Measurements from ENCODE around the gene PITPNC1.
A peak's percentile ranks its signal among the peaks of the same experiment; 100 is the strongest.
"Not testable (repeated sequence)": the region's sequence is repeated elsewhere in the genome, so short reads cannot be mapped to it uniquely, and the experiment has no call there.

The PITPNC1 gene

GRCh38 chr17:67430515-67430914, 53.4 kb downstream of the PITPNC1 start:
- H3K27ac Mint-ChIP-seq; DNase-seq (ENCODE audit: low spot score in 2 of 2); H3K9me3 Mint-ChIP-seq; ATAC-seq; H3K4me3 Mint-ChIP-seq: not testable (repeated sequence)
- peaks cover 16% of the 10 kb centered on the region for H3K36me3 Mint-ChIP-seq
- H3K4me1 Mint-ChIP-seq: peaks cover 45% of the 10 kb centered on the region

- H3K4me3 Mint-ChIP-seq: peak overlapping the region; percentile 20
- H3K9me3 Mint-ChIP-seq: no peaks in the 10 kb centered on the region
- ATAC-seq (peak; percentile 86), DNase-seq (ENCODE audit: low spot score in 2 of 2) (no peak)
- peak overlapping the region; percentile 57 for H3K27ac Mint-ChIP-seq
- peaks cover 16% of the 10 kb centered on the region for H3K36me3 Mint-ChIP-seq
- H3K4me1 Mint-ChIP-seq: peaks cover 53% of the 10 kb centered on the region
These were observed 54.4 kb downstream of the PITPNC1 start for GRCh38 chr17:67431249-67432015.

DNA sequence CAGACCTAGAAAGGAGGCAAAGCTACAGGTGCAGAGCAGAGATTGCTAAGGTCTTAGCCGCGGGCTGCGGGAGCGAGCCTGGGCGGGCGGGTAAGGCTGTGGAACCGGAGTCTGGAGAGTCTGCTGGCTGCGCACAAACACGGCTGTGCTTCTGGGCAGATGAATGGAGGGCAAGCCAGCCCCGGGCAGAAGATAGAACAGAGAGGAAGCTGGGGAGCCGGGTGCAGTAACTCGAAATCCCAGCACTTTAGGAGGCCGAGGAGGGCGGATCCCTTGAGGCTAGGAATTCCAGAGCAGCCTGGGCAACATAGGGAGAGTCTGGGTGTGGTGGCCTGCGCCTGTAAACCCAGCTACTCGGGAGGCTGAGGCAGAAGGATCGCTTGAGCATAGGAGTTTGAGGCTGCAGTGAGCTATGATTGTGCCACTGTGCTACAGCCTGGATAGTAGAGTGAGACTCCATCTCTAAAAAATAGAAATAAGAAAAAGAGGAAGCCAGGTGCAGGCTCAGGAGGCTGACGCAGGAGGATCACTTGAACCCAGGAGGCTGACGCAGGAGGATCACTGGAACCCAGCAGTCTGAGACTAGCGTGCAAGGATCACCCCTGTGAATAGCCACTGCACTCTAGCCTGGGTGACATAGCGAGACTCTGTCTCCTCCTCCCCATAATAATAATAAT, 56.3 kb downstream of the PITPNC1 start:
- Mint-ChIP-seq H3K27ac (no peak overlapping the region), H3K4me3 (peak overlapping the region; percentile 54), H3K4me1 (peaks cover 67% of the 10 kb centered on the region), H3K36me3 (peaks cover 16% of the 10 kb centered on the region), H3K9me3 (no peaks in the 10 kb centered on the region)
- DNase-seq (ENCODE audit: low spot score in 2 of 2) (no peak), ATAC-seq (no peak)

- no peaks in the 10 kb centered on the region for H3K9me3 Mint-ChIP-seq
- peaks cover 16% of the 10 kb centered on the region for H3K36me3 Mint-ChIP-seq
- no peak overlapping the region for H3K27ac Mint-ChIP-seq
- peak; percentile 78 for ATAC-seq
- peaks cover 67% of the 10 kb centered on the region for H3K4me1 Mint-ChIP-seq
- peak; percentile 13 to 73 for DNase-seq (ENCODE audit: low spot score in 2 of 2)
- H3K4me3 Mint-ChIP-seq: peak overlapping the region; percentile 54
These were observed 57.0 kb downstream of the PITPNC1 start for GRCh38 chr17:67434061-67434525.

DNA sequence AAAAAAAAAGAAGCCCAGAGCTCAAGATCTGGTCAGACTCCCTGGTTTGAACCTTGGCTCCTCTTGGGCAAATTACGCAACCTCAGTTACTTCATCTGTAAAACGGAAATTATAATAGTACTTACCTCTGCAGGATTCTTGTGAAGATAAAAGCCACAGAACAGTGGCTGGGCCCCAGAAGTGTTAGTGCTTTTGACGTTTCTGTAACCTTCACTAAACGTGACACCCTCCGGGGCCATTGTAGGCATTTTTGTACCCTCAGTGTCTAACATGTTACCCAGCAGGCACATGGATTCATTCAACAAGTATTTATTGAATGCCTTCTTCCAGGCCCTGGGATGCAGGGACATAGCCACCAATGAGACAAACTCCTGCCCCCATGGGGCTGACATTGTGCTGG, 58.0 kb downstream of the PITPNC1 start:
- DNase-seq (ENCODE audit: low spot score in 2 of 2): peak; percentile 24 to 74
- Mint-ChIP-seq H3K4me3 (peak overlapping the region; percentile 54), H3K36me3 (peaks cover 16% of the 10 kb centered on the region), H3K9me3 (no peaks in the 10 kb centered on the region), H3K4me1 (peaks cover 74% of the 10 kb centered on the region), H3K27ac (peak overlapping the region; percentile 88)
- peak; percentile 78 for ATAC-seq

DNA sequence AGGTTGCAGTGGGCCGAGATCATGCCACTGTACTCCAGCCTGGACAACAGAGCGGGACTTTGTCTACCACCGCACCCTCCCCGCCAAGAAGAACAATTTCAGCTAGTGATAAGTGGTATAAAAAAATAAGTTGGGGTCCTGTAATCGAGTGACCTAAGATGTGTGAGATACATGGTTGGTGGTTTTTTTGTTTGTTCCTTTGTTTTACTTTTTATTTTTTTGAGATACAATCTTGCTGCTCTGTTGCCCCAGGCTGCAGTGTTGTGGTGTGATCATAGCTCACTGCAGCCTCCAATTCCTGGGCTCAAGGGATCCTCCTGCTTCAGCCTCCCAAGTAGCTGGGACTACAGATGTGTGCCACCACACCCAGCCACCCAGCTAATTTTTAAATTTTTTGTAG, 58.7 kb downstream of the PITPNC1 start:
- Mint-ChIP-seq H3K27ac (peak overlapping the region; percentile 88), H3K4me1 (peaks cover 76% of the 10 kb centered on the region), H3K9me3 (no peaks in the 10 kb centered on the region), H3K36me3 (peaks cover 16% of the 10 kb centered on the region), H3K4me3 (no peak overlapping the region)
- ATAC-seq (no peak), DNase-seq (ENCODE audit: low spot score in 2 of 2) (no peak)

DNA sequence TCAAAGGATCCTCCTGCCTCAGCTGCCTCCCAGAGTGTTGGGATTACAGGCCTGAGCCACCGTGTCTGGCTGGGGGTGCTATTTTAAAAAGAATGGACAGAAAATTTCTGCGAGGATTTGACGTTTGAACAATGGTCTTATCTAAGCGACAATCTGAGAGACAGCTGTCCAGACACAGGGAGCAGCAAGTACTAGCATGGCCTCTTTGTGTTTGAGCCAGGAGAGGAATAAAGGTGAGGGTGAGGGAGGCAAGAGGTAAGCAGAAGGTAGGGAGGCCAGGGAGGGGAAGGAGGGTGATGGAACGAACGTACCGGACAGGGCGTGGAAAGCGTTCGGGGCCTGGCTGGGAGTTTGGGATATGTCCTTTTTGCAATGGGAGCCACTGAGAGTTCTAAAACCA, 59.2 kb downstream of the PITPNC1 start:
- Mint-ChIP-seq H3K4me3 (no peak overlapping the region), H3K4me1 (peaks cover 76% of the 10 kb centered on the region), H3K36me3 (peaks cover 16% of the 10 kb centered on the region), H3K9me3 (no peaks in the 10 kb centered on the region), H3K27ac (peak overlapping the region; percentile 88)
- ATAC-seq (no peak), DNase-seq (ENCODE audit: low spot score in 2 of 2) (no peak)

- Mint-ChIP-seq H3K4me1 (peaks cover 73% of the 10 kb centered on the region), H3K36me3 (peaks cover 20% of the 10 kb centered on the region), H3K27ac (peak overlapping the region; percentile 8), H3K4me3 (no peak overlapping the region), H3K9me3 (no peaks in the 10 kb centered on the region)
- ATAC-seq (no peak), DNase-seq (ENCODE audit: low spot score in 2 of 2) (no peak)
These were observed 61.6 kb downstream of the PITPNC1 start for GRCh38 chr17:67438667-67439066.

GRCh38 chr17:67439269-67439668, 62.2 kb downstream of the PITPNC1 start:
- ATAC-seq: no peak
- peaks cover 73% of the 10 kb centered on the region for H3K4me1 Mint-ChIP-seq

DNA sequence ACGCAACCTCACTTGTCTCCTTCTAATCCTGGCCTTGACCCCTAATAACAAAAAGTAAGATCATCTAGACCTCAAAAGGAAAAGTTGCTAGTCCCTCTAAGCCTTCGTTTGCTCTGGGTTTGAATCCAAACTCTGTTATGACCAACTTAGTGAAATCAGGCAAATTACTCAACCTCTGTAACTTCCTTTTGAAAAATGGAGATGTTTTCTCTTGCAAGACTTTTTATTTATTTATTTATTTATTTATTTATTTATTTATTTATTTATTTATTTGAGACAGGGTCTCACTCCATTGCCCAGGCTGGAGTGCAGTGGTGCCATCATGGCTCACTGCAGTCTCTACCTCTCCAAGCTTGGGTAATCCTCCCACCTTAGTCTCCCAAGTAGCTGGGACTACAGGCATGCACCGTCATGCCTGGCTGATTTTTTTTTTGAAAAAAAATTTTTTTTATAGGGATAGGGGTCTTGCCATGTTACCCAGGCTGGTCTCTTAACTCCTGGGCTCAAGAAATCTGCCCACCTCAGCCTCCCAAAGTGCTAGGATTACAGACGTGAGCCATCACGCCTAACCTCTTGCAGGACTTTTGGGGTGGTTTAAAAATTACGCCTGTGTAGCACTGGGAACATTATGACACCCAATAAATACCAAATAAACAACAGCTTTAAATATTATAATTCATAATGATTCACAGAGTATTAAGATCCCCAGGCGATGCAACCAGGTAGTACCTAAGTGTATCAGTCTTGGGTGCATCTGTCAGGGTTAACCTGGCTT, 63.4 kb downstream of the PITPNC1 start:
- peak overlapping the region; percentile 92 for H3K27ac Mint-ChIP-seq
- H3K4me1 Mint-ChIP-seq: peaks cover 70% of the 10 kb centered on the region
- DNase-seq (ENCODE audit: low spot score in 2 of 2) (peak in 1 of 2 donors; percentile 56), ATAC-seq (no peak)
- H3K36me3 Mint-ChIP-seq: peaks cover 5% of the 10 kb centered on the region
- no peaks in the 10 kb centered on the region for H3K9me3 Mint-ChIP-seq
- peak overlapping the region; percentile 75 for H3K4me3 Mint-ChIP-seq

More at GRCh38 chr17:67439269-67439668, 62.2 kb downstream of the PITPNC1 start:
- DNase-seq (ENCODE audit: low spot score in 2 of 2): no peak
- H3K9me3 Mint-ChIP-seq: no peaks in the 10 kb centered on the region
- H3K4me3 Mint-ChIP-seq: peak overlapping the region; percentile 75
- H3K27ac Mint-ChIP-seq: peak overlapping the region; percentile 92
- peaks cover 14% of the 10 kb centered on the region for H3K36me3 Mint-ChIP-seq

DNA sequence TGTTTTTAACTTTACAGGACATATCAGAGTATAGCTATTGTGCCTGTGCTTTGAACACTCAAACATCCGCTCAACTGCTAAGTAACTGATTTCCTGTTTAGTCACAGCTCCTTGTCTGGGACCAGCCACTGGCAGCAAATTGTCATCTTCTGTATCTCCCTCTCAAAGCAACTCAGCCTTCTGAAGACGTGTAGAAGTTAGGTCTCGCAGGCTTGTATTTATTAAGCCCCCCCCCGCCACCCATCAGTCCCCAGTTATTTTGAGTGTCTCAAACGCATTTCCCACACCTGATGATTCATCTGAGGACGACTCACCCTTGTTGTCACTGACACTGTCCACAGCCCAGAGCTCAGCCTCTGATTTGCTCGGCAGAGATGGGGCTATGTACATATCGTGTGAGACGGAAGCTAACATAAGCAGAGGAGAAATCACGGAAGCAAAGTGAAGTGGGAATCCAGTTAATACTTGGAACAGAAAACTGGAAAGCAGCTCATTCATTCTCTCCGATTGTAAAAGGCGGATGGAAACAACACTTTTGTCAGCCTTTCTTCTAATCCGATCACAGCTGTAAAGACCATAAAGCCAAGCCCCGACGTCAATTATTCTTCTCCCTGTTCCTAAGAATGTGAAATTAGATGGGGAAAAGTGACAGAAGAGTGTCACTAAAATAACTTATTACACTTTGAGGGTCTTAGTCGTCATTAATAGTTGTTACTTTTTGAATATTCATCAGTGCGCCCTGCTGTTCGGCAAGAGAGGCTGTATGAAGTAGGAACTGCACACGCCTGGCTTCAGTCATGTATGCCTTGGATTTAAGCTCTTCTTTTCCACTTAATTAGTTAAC, 64.2 kb downstream of the PITPNC1 start:
- Mint-ChIP-seq H3K36me3 (peaks cover 5% of the 10 kb centered on the region), H3K27ac (peak overlapping the region; percentile 92), H3K4me1 (peaks cover 62% of the 10 kb centered on the region), H3K4me3 (peak overlapping the region; percentile 75), H3K9me3 (no peaks in the 10 kb centered on the region)
- peak; percentile 97 for ATAC-seq
- DNase-seq (ENCODE audit: low spot score in 2 of 2): peak; percentile 36 to 78

DNA sequence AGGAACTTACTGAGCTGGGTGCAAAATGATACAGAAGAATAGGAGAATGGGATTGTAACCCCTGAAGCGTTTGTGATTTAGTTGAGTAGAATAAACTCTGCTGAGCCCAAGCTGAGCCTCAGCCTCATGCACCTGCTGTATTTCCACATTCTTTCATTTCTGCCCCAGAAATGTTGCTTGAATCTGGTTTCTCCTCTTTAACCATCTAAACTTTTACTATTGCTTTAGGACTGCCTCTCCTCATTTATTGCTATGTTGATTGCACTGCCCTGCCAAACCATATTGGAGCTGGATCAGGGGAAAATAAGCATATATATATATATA, 64.8 kb downstream of the PITPNC1 start:
- H3K9me3 Mint-ChIP-seq: no peaks in the 10 kb centered on the region
- peak overlapping the region; percentile 75 for H3K4me3 Mint-ChIP-seq
- H3K36me3 Mint-ChIP-seq: peaks cover 5% of the 10 kb centered on the region
- peaks cover 56% of the 10 kb centered on the region for H3K4me1 Mint-ChIP-seq
- DNase-seq (ENCODE audit: low spot score in 2 of 2): no peak
- no peak for ATAC-seq
- peak overlapping the region; percentile 92 for H3K27ac Mint-ChIP-seq

DNA sequence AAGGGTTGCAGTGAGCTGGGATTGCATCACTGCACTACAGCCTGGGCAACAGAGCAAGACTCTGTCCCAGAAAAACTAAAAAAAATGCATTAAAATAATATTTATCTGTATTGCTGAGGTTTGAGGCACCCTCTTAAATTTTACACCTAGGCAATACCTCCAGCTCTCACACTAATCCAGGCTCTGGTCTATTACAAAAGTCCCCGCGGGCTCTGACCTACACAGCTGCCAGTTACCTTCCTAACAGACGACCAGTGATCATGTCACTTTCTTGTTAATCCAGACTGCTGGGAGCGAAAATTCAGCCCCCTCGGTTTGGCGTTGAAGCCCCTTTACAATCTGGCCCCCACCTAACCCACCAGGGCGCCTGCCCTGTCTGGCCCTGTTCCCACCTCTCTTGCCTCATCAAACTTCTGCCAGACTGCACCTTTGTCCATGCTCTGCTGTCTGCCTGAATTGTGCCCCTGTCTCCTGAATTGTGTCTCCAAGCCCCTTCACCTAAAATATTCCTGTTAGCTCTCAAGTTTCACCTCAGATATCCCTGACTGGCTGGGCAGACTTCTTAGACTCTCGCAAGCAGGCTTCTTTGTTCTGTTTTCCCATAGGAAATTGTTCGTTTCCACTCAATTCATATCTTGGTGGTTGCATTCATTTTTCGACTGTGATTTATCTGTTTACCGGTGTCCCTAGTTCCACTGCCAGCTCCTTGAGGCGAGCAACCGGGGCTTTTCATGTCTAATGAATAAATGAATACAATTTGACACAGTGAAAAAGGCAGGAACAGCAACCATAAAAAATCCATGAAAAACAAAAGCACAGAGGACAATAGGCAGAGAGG, 65.9 kb downstream of the PITPNC1 start:
- Mint-ChIP-seq H3K4me3 (no peak overlapping the region), H3K9me3 (no peaks in the 10 kb centered on the region), H3K27ac (peak overlapping the region; percentile 86), H3K4me1 (peaks cover 54% of the 10 kb centered on the region), H3K36me3 (peaks cover 5% of the 10 kb centered on the region)
- DNase-seq (ENCODE audit: low spot score in 2 of 2) (no peak), ATAC-seq (no peak)
